Occipital lobe (tissue), 2 donors: ENCODE measurements around the gene ANKRD16. TPM values are rescaled to one million over a fixed set of nuclear protein-coding genes. Genes with fewer than 3 reads are reported as not detected.
"Not testable (repeated sequence)": the region's sequence is repeated elsewhere in the genome, so short reads cannot be mapped to it uniquely, and the experiment has no call there.

ENCODE experiments used
- DNase-seq: peaks from one replicate; lab custom pipeline; 2025; lab: John Stamatoyannopoulos, UW
- total RNA-seq: library from RNA; depleted of rRNA; stranded (reverse); fragments of >200 nt; gene quantifications from one replicate; pipeline ENCODE4 v1.2.3, GENCODE V29; 2014

ANKRD16 gene
- total RNA-seq, 1 donor from 2014 or later: 10.5 TPM

- DNase-seq: no peak
Observed at GRCh38 chr10:5876181-5876768, 13.4 kb downstream of the ANKRD16 start.

GRCh38 chr10:5873515-5873995, 16.1 kb downstream of the ANKRD16 start:
- peak; percentile 41 for DNase-seq

GRCh38 chr10:5871596-5871995, 18.1 kb downstream of the ANKRD16 start:
- no peak for DNase-seq

DNA sequence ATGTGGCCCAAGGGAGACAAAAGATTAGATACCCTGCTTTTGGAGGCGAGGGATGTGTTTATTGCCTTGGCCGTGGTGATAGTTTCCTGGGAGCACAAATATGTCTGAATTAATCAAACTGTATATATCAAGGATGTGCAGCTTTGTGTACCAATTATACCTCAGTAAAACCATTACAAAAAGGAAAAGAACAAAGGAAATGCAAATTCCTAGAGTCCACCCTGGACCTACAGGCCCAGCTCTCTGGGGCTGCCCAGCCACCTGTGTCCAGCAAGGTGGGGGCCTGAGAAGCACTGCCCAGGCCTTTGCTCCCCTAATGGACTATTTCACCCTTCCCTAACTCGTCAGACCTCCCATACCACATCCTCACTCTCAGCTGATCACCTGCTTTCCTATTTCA, 20.5 kb downstream of the ANKRD16 start:
- no peak for DNase-seq

DNA sequence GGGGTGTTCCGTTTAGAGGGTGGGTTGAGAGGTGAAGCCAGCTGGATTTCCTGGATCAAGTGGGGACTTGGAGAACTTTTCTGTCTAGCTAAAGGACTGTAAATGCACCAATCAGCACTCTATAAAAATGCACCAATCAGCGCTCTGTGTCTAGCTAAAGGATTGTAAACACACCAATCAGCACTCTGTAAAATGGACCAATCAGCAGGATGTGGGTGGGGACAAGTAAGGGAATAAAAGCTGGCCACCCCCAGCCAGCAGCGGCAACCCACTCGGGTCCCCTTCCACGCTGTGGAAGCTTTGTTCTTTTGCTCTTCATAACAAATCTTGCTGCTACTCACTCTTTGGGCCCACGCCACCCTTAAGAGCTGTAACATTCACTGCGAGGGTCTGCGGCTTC, 21.3 kb downstream of the ANKRD16 start:
- DNase-seq: not testable (repeated sequence)

- not testable (repeated sequence) for DNase-seq
Observed at GRCh38 chr10:5867091-5867615, 22.5 kb downstream of the ANKRD16 start.

- not testable (repeated sequence) for DNase-seq
Observed at GRCh38 chr10:5866451-5867081, 23.1 kb downstream of the ANKRD16 start.

GRCh38 chr10:5862981-5863685, 26.6 kb downstream of the ANKRD16 start:
- not testable (repeated sequence) for DNase-seq

GRCh38 chr10:5862360-5862961, 27.2 kb downstream of the ANKRD16 start:
- DNase-seq: no peak

DNA sequence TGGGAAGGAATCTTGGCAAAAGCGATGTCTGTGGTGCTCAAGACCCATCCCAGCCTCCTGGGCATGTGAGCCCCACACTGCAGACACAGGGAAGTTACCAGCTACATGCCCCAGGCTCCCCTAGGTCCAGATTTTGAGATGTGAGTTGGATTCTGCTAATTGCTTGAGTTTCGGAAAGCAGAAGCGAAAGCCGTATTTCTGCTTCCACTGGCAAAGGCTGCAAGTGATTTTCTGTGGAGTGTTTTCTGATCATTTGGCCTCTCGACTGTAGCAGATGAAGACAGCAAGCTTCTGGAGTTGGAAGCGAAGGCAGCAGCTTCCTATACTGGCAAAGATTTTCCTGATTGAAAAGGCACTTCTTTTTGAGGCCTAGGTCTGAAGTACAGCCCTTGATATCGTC, 29.6 kb downstream of the ANKRD16 start:
- no peak for DNase-seq

DNA sequence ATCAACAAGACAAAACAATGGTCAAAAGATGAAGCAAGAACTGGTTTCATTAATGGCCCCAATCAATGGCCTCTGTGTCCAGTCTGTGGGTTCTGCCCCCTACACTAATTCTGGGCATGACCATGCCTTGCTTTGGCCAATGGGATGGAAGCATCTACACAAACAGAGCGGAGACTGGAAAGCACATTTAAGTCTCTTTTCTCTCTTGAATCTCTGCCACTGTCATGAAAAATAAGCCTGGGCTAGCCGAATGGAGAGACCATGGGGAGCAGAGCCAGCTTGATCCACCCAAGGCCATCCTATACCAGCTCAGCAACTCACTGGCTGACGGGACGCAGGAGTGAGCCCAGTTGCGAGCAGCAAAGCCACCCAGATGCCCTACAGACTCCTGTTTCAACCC, 30.9 kb downstream of the ANKRD16 start:
- DNase-seq: peak; percentile 20

- DNase-seq: no peak
Observed at GRCh38 chr10:5856701-5857004, 33.0 kb downstream of the ANKRD16 start.

DNA sequence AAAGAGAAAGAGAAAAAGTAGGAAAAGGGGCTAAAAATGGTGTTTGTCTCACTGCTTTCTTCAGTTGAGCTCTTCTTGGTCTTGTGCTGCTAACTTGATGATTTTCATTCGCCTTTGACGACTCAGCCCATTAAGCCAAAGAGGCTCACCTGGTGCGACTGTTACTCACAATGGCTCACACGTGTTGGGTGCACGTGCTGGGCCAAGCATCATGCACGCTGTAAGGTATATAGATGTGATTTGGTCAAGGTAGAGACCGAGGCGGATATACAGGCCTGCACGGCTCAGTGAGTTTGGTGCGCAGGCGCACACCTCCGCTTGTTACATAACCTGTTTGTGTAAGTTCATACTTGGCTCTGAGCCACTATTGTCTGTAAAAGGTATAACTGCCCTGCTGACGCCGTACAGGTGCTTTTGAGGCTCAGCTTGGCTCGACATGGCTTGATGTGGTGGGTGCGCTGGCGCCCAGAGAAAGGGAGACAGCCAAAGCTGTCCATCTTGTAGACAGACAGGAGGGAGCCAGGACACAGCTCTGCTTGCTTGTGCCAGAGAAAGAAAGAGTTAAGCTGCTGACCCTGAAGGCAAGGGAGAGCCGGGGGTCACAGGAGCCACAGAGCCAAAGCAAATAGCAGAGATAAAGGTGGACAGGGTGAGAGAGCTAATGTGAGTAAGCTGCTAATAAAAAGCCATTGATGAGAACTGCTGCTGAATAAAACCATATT, 33.6 kb downstream of the ANKRD16 start:
- no peak for DNase-seq

DNA sequence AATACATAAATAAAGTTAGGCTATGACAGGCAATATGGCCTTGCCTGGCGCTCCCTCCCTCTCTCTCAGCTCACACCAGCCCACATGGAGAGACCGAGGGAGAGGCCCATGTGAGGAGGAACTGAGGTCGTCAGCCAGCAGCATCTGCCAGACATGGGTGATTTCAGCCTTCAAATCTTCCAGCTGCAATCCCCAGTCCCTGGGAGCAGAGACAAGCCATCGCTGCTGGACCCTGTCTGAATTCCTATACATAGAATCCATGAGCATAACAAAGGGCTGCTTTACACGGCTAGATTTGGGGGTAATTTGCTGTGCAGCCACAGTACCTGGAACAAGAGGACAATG, 35.6 kb downstream of the ANKRD16 start:
- DNase-seq: no peak

DNA sequence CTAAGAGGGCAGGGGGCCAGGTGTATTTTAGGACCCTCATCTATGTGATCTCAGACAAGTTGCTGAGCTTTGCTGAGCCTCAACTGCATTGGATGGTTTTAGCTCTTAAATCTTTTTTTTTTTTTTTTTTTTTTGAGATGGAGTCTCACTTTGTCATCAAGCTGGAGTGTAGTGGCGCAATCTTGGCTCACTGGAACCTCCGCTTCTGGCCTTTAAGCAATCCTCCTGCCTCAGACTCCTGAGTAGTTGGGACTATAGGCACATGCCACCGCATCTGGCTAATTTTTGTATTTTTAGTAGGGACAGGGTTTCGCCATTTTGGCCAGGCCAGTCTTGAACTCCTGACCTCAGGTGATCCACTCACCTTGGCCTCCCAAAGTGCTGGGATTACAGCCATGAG, 43.0 kb downstream of the ANKRD16 start:
- DNase-seq: not testable (repeated sequence)

DNA sequence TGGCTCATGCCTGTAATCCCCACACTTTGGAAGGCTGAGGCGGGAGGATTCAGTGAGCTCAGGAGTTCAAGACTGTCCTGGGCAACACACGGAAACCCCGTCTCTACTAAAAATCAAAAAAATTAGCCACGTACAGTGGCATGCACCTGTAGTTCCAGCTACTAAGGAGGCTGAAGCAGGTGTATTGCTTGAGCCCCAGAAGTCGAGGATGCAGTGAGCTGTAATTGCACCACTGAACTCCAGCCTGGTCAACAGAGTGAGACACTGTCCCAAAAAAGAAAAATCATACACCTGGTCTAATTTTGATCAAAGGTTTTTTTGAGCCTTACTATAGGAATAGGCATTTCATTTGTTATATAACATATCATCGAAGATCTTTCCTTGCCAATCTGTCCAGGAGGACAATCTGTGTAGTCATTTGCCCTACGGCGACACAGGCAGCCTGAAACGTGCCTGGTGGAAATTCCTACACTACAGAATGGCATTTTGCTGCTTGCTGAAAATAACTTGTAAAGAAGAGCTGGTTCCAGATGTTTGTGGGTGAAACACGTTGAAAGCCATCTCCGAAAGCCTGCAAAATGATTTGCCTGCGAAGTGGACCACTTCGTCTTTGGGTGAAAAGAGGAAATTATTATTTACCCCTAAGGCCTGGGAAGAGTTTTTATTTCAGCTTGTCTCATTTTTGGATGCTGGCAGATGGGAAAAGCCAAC, 45.2 kb downstream of the ANKRD16 start:
- DNase-seq: no peak

- no peak for DNase-seq
Observed at GRCh38 chr10:5843686-5844344, 45.9 kb downstream of the ANKRD16 start.

- no peak for DNase-seq
Observed at GRCh38 chr10:5841965-5842364, 47.7 kb downstream of the ANKRD16 start.

- peak; percentile 49 for DNase-seq
Observed at GRCh38 chr10:5840314-5841307, 49.1 kb downstream of the ANKRD16 start.
